Stimulated activated CD8-positive, alpha-beta memory T cell treated with anti-CD3 and anti-CD28 coated beads, Interleukin-15, amount 100 ng/mL, for 4 hours (primary cell): ENCODE results near the gene B3GALT5.

ENCODE experiments used
- DNase-seq, 2 donors: peaks; one replicate each; pipeline ENCODE4 v3.0.0-alpha.2; 2020; ENCODE audit warnings: low read depth in 2 of 2

The B3GALT5 gene

GRCh38 chr21:39696196-39696595, 83.5 kb downstream of the B3GALT5 start:
- no peak for DNase-seq

DNA sequence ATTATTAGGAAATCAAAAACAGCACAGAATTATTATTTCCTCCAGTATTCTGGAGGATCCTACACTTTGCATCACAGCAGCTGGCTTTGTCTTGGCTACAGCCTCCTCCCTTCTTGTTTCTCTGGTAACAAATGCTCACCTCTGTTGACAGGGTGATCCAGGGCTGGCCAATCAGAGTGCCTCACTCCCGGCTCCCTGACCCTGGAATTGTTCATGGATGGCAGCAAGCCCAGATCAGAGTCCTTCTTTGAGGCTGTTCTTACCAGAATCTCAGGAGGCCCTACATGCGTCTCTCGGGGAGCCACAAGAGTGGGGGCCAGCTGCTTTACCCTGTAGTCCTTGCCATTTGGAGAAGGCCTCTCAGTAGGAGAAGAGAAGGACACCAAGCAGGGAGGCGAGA, 83.9 kb downstream of the B3GALT5 start:
- DNase-seq = no peak

GRCh38 chr21:39700318-39700717, 87.6 kb downstream of the B3GALT5 start:
- DNase-seq = no peak

- no peak for DNase-seq
Observed at GRCh38 chr21:39703578-39703977, 90.8 kb downstream of the B3GALT5 start.

DNA sequence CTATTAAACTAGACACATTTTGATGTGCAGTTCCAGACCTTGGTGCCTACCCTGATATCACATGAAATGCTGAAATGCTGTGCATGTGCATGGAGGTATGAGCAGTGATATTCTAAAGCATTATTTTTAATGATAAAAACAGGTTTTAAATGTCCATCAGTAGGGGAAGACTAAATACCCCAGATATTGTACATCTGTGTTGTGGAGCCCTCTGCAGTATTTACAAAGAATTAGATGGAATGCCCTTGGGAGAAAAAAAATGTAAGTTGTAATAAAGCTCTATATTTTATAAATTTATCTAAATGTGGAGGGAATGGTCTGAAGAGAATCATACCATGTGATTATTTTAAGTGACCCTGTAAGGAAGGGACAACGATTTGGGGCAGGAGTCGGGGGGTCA, 93.1 kb downstream of the B3GALT5 start:
- DNase-seq = no peak

DNA sequence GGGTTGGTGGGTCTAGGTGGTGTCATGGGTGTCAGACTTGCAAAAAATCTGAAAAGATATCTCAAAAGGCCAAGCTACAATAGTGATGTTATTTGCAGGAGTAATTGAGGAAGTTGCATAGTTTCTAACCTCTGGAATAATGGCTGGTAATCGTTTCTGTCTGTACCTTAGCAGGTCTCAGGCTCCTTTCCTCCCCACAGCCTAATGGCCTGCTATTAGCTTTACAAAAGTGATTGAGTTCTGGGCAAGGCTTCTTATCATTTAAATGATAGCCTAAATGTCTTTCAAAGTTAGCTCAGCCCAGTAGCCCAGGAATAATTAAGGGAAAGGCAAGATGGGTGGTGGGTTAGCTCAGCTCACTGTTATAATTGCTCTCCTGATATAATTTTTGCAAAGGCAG, 94.6 kb downstream of the B3GALT5 start:
- DNase-seq = no peak

GRCh38 chr21:39710866-39711265, 98.1 kb downstream of the B3GALT5 start:
- no peak for DNase-seq

DNA sequence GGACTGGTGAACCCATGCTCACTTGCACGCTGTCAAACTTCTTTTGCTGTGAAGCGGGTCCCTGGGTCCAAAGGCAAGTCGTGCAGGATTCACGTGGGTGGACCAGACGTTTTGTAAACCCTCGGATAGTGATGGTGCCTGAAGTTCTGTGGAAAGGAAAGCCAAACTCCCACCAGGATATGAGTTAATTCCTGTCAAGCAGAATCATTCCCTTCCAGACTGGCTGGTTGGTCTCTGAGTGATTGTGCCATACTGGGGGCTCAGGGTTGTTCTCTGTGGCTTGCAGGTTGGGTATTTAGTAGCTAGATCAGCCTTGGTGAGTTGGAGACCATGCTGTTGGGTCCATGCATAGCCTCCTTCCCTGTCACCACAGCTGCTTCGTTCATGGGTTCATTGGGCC, 99.5 kb downstream of the B3GALT5 start:
- DNase-seq = no peak

- no peak for DNase-seq
Observed at GRCh38 chr21:39712976-39713375, 100.2 kb downstream of the B3GALT5 start.

DNA sequence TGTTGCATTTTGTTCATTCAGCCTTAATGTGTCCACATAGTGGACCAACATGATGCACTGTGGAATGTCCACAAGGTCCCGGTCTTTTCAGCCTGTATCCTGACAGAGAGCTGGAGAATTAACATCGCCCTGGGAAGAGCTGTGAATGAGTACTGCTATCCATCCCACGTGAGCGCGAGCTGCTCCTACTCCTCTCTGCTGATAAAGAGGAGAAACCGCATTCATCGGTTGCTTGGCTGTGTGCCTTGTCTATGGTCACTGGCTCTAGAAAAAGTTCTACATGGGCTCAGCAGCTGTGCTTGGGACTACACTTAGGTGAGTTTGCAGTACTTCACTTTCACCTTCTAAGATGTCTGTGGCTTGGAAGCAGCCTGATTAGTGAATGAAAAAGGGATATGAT, 101.2 kb downstream of the B3GALT5 start:
- DNase-seq = no peak

DNA sequence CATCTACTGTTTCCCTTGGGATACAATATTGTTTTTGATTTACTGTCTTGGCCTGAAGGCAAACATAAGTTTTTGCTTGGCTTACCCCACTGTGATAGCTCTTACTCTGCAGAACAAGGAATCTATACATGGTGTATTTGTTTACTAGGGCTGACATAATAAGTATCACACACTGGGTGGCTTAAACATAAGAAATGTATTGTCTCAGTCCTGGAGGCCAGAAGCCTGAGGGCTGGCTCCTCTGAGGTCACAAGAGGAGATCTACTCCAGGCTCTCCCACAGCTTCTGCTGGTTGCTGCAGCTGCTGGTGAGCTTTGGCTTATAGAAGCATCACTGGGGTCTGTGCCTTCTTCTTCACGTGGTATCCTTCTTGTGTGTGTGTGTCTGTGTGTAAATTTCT, 101.6 kb downstream of the B3GALT5 start:
- DNase-seq = no peak

- DNase-seq = peak in 1 of 2 donors; percentile 3
Observed at GRCh38 chr21:39715804-39716397, 103.2 kb downstream of the B3GALT5 start.

- DNase-seq = no peak
Observed at GRCh38 chr21:39720126-39720778, 107.5 kb downstream of the B3GALT5 start.

DNA sequence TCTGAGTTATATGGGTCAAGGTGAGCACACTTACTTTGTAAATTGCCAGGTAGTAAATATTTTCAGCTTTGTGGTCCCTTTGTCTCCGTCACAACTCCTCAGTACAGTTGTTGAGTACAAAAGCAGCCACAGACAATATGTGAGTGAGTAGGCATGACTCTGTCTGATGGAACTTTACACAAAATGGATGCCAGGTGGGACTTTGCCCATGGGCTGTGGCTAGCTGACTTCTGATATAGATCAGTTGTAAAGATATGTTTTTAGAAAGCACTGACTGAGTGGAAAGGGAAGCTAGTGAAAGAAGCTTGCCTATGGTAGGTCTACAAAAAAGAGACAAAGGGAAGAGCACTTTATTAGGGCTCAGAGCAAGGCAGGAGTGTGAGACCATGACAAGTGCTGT, 109.1 kb downstream of the B3GALT5 start:
- DNase-seq = no peak
